Astrocyte of the spinal cord (primary cell): ENCODE data around the gene SOX6.

Experiments used
- DNase-seq: peaks from one replicate; pipeline ENCODE4 v3.0.0; 2011; ENCODE audit warnings: low read depth, low spot score
- H3K4me3 ChIP-seq: 2 replicates; pipeline ENCODE4 v1.5.1; 2011; ENCODE audit warnings: low read depth, mild to moderate bottlenecking, low read length, moderate library complexity
- CTCF ChIP-seq: IDR thresholded peaks from 2 replicates; pipeline ENCODE4 v1.5.1; 2012; ENCODE audit warnings: low read depth, mild to moderate bottlenecking, low read length, inconsistent platforms
- in situ Hi-C: cut with HindIII; loops from 2 replicates; pipeline ENCODE4 v1.10.0; 2017; ENCODE audit warnings: low sequenced_read_pairs

SOX6 gene

GRCh38 chr11:16299884-16300782 lies 56.2 kb downstream of the SOX6 start:
- DNase-seq = no peak
- no peak overlapping the region for H3K4me3 ChIP-seq
- in situ Hi-C loops = no loop called here
- no peak for TF ChIP-seq CTCF

GRCh38 chr11:16299390-16299789 lies 57.0 kb downstream of the SOX6 start:
- in situ Hi-C loops = no loop called here
- DNase-seq = no peak
- no peak for TF ChIP-seq CTCF
- H3K4me3 ChIP-seq = no peak overlapping the region

- H3K4me3 ChIP-seq = no peak overlapping the region
- TF ChIP-seq CTCF = no peak
- in situ Hi-C loops = no loop called here
Measured at GRCh38 chr11:16297332-16297731, 59.0 kb downstream of the SOX6 start.

GRCh38 chr11:16296273-16296672 lies 60.1 kb downstream of the SOX6 start:
- no peak for TF ChIP-seq CTCF
- DNase-seq = no peak
- no peak overlapping the region for H3K4me3 ChIP-seq
- in situ Hi-C loops = no loop called here

More at GRCh38 chr11:16297332-16297731, 59.0 kb downstream of the SOX6 start:
- DNase-seq = no peak

- in situ Hi-C loops = no loop called here
- no peak for TF ChIP-seq CTCF
- no peak overlapping the region for H3K4me3 ChIP-seq
- no peak for DNase-seq
Measured at GRCh38 chr11:16295592-16295991, 60.8 kb downstream of the SOX6 start.

- no peak overlapping the region for H3K4me3 ChIP-seq
- no peak for DNase-seq
- in situ Hi-C loops = no loop called here
- no peak for TF ChIP-seq CTCF
Measured at GRCh38 chr11:16293204-16293681, 63.1 kb downstream of the SOX6 start.
